Measurements from ENCODE around the gene NTN1. TPM values are rescaled to one million over a fixed set of nuclear protein-coding genes. Genes with fewer than 3 reads are reported as not detected.

The NTN1 gene
- total and polyA plus RNA-seq, 7 experiments from 2014 or later, result 0.07 to 0.12 (median 0.11) TPM; not detected in 4

- no peak overlapping the region for H3K27ac ChIP-seq (ENCODE audit: low read depth, low read length)
- H3K27me3 ChIP-seq (ENCODE audit: control insufficient read depth in 2 of 2, insufficient read depth in 2 of 2, low read length in 2 of 2), result no peaks in the 10 kb centered on the region
- Mint-ChIP-seq H3K27ac (no peak overlapping the region), H3K4me3 (no peak overlapping the region), H3K27me3 (peaks cover 0 to 3% (median 0%) of the 10 kb centered on the region in 5 donors), H3K9me3 (no peaks in the 10 kb centered on the region), H3K4me1 (peaks cover 0 to 1% (median 0%) of the 10 kb centered on the region in 7 donors), H3K36me3 (no peaks in the 10 kb centered on the region)
- no peaks in the 10 kb centered on the region for H3K9me3 ChIP-seq (ENCODE audit: control insufficient read depth in 2 of 3, low read length in 3 of 3)
- H3K4me1 ChIP-seq (ENCODE audit: control insufficient read depth in 2 of 2, insufficient read depth in 2 of 2, low read length in 2 of 2), result peaks cover 0 to 11% of the 10 kb centered on the region in 2 donors
- H3K36me3 ChIP-seq (ENCODE audit: control insufficient read depth in 2 of 3, insufficient read depth in 3 of 3, low read length in 3 of 3), result no peaks in the 10 kb centered on the region
- DNase-seq (no peak), ATAC-seq (no peak)
- ChIA-PET POLR2A (no interaction called here), CTCF (no interaction called here)
- intact Hi-C loops (cut with micrococcal nuclease), result no loop called here
- H3K4me3 ChIP-seq (ENCODE audit: low read length), result no peak overlapping the region
Measured at GRCh38 chr17:9224485-9224884, 203.2 kb downstream of the NTN1 start.

GRCh38 chr17:9225305-9226101 is 204.2 kb downstream of the NTN1 start:
- peaks cover 0 to 11% of the 10 kb centered on the region in 2 donors for H3K4me1 ChIP-seq (ENCODE audit: control insufficient read depth in 2 of 2, insufficient read depth in 2 of 2, low read length in 2 of 2)
- Mint-ChIP-seq H3K27me3 (no peaks in the 10 kb centered on the region), H3K4me1 (peaks cover 0 to 1% (median 0%) of the 10 kb centered on the region in 7 donors), H3K27ac (no peak overlapping the region), H3K4me3 (no peak overlapping the region), H3K36me3 (no peaks in the 10 kb centered on the region), H3K9me3 (no peaks in the 10 kb centered on the region)
- no peak for ATAC-seq
- intact Hi-C loops (cut with micrococcal nuclease), result no loop called here
- H3K27me3 ChIP-seq (ENCODE audit: control insufficient read depth in 2 of 2, insufficient read depth in 2 of 2, low read length in 2 of 2), result no peaks in the 10 kb centered on the region
- no peaks in the 10 kb centered on the region for H3K9me3 ChIP-seq (ENCODE audit: control insufficient read depth in 2 of 3, low read length in 3 of 3)
- CTCF ChIA-PET, result no interaction called here
- H3K4me3 ChIP-seq (ENCODE audit: low read length), result no peak overlapping the region
- POLR2A ChIA-PET, result no interaction called here
- no peak for DNase-seq
- H3K27ac ChIP-seq (ENCODE audit: low read depth, low read length), result no peak overlapping the region
- H3K36me3 ChIP-seq (ENCODE audit: control insufficient read depth in 2 of 3, insufficient read depth in 3 of 3, low read length in 3 of 3), result no peaks in the 10 kb centered on the region

GRCh38 chr17:9226130-9226793 is 205.0 kb downstream of the NTN1 start:
- H3K4me3 Mint-ChIP-seq, result peak overlapping the region in 1 of 10 donors; percentile 10
- H3K27me3 ChIP-seq (ENCODE audit: control insufficient read depth in 2 of 2, insufficient read depth in 2 of 2, low read length in 2 of 2), result no peaks in the 10 kb centered on the region
- H3K27ac Mint-ChIP-seq, result no peak overlapping the region
- intact Hi-C loops (cut with micrococcal nuclease), result no loop called here
- H3K36me3 Mint-ChIP-seq, result no peaks in the 10 kb centered on the region
- H3K9me3 Mint-ChIP-seq, result no peaks in the 10 kb centered on the region
- no peak overlapping the region for H3K27ac ChIP-seq (ENCODE audit: low read depth, low read length)
- ChIA-PET POLR2A (no interaction called here), CTCF (no interaction called here)
- peaks cover 0 to 11% of the 10 kb centered on the region in 2 donors for H3K4me1 ChIP-seq (ENCODE audit: control insufficient read depth in 2 of 2, insufficient read depth in 2 of 2, low read length in 2 of 2)
- ATAC-seq, result no peak
- no peaks in the 10 kb centered on the region for H3K9me3 ChIP-seq (ENCODE audit: control insufficient read depth in 2 of 3, low read length in 3 of 3)
- DNase-seq, result no peak
- peaks cover 0 to 1% (median 0%) of the 10 kb centered on the region in 7 donors for H3K4me1 Mint-ChIP-seq
- H3K36me3 ChIP-seq (ENCODE audit: control insufficient read depth in 2 of 3, insufficient read depth in 3 of 3, low read length in 3 of 3), result no peaks in the 10 kb centered on the region
- H3K4me3 ChIP-seq (ENCODE audit: low read length), result no peak overlapping the region
- H3K27me3 Mint-ChIP-seq, result no peaks in the 10 kb centered on the region

GRCh38 chr17:9226794-9227135 is 205.5 kb downstream of the NTN1 start:
- Mint-ChIP-seq H3K4me1 (peaks cover 0 to 1% (median 0%) of the 10 kb centered on the region in 7 donors), H3K36me3 (no peaks in the 10 kb centered on the region), H3K4me3 (peak overlapping the region in 1 of 10 donors; percentile 10), H3K27ac (no peak overlapping the region), H3K9me3 (no peaks in the 10 kb centered on the region), H3K27me3 (no peaks in the 10 kb centered on the region)
- no peaks in the 10 kb centered on the region for H3K36me3 ChIP-seq (ENCODE audit: control insufficient read depth in 2 of 3, insufficient read depth in 3 of 3, low read length in 3 of 3)
- no peaks in the 10 kb centered on the region for H3K9me3 ChIP-seq (ENCODE audit: control insufficient read depth in 2 of 3, low read length in 3 of 3)
- H3K27ac ChIP-seq (ENCODE audit: low read depth, low read length), result no peak overlapping the region
- intact Hi-C loops (cut with micrococcal nuclease), result no loop called here
- H3K27me3 ChIP-seq (ENCODE audit: control insufficient read depth in 2 of 2, insufficient read depth in 2 of 2, low read length in 2 of 2), result no peaks in the 10 kb centered on the region
- ATAC-seq, result peak; percentile 74
- ChIA-PET CTCF (no interaction called here), POLR2A (no interaction called here)
- peaks cover 0 to 11% of the 10 kb centered on the region in 2 donors for H3K4me1 ChIP-seq (ENCODE audit: control insufficient read depth in 2 of 2, insufficient read depth in 2 of 2, low read length in 2 of 2)
- DNase-seq, result peak in 6 of 9 donors; percentile 18 to 66 (median 26)
- no peak overlapping the region for H3K4me3 ChIP-seq (ENCODE audit: low read length)

- Mint-ChIP-seq H3K36me3 (no peaks in the 10 kb centered on the region), H3K27me3 (no peaks in the 10 kb centered on the region), H3K4me1 (no peaks in the 10 kb centered on the region), H3K27ac (no peak overlapping the region), H3K4me3 (no peak overlapping the region), H3K9me3 (no peaks in the 10 kb centered on the region)
- ATAC-seq, result no peak
- CTCF ChIA-PET, result no interaction called here
- no peaks in the 10 kb centered on the region for H3K9me3 ChIP-seq (ENCODE audit: control insufficient read depth in 2 of 3, low read length in 3 of 3)
- POLR2A ChIA-PET, result no interaction called here
- intact Hi-C loops (cut with micrococcal nuclease), result no loop called here
- no peaks in the 10 kb centered on the region for H3K27me3 ChIP-seq (ENCODE audit: control insufficient read depth in 2 of 2, insufficient read depth in 2 of 2, low read length in 2 of 2)
- peaks cover 0 to 11% of the 10 kb centered on the region in 2 donors for H3K4me1 ChIP-seq (ENCODE audit: control insufficient read depth in 2 of 2, insufficient read depth in 2 of 2, low read length in 2 of 2)
- no peak for DNase-seq
- H3K36me3 ChIP-seq (ENCODE audit: control insufficient read depth in 2 of 3, insufficient read depth in 3 of 3, low read length in 3 of 3), result no peaks in the 10 kb centered on the region
- no peak overlapping the region for H3K27ac ChIP-seq (ENCODE audit: low read depth, low read length)
- H3K4me3 ChIP-seq (ENCODE audit: low read length), result no peak overlapping the region
Measured at GRCh38 chr17:9227819-9228407, 206.6 kb downstream of the NTN1 start.

GRCh38 chr17:9228408-9229159 is 207.3 kb downstream of the NTN1 start:
- DNase-seq, result no peak
- POLR2A ChIA-PET, result no interaction called here
- H3K4me3 ChIP-seq (ENCODE audit: low read length), result no peak overlapping the region
- CTCF ChIA-PET, result no interaction called here
- peaks cover 0 to 11% of the 10 kb centered on the region in 2 donors for H3K4me1 ChIP-seq (ENCODE audit: control insufficient read depth in 2 of 2, insufficient read depth in 2 of 2, low read length in 2 of 2)
- no peaks in the 10 kb centered on the region for H3K27me3 ChIP-seq (ENCODE audit: control insufficient read depth in 2 of 2, insufficient read depth in 2 of 2, low read length in 2 of 2)
- H3K4me3 Mint-ChIP-seq, result no peak overlapping the region
- no peaks in the 10 kb centered on the region for H3K36me3 ChIP-seq (ENCODE audit: control insufficient read depth in 2 of 3, insufficient read depth in 3 of 3, low read length in 3 of 3)
- no peaks in the 10 kb centered on the region for H3K36me3 Mint-ChIP-seq
- no peak overlapping the region for H3K27ac ChIP-seq (ENCODE audit: low read depth, low read length)
- no peaks in the 10 kb centered on the region for H3K9me3 ChIP-seq (ENCODE audit: control insufficient read depth in 2 of 3, low read length in 3 of 3)
- H3K9me3 Mint-ChIP-seq, result no peaks in the 10 kb centered on the region
- no peak for ATAC-seq
- peaks cover 0 to 2% (median 0%) of the 10 kb centered on the region in 5 donors for H3K27me3 Mint-ChIP-seq
- H3K27ac Mint-ChIP-seq, result no peak overlapping the region
- no peaks in the 10 kb centered on the region for H3K4me1 Mint-ChIP-seq
- intact Hi-C loops (cut with micrococcal nuclease), result no loop called here

Measured in naive thymus-derived CD4-positive, alpha-beta T cell (primary cell).